Glutamatergic neuron (in vitro differentiated cells): Measurements from ENCODE around the gene RPL18. TPM values are rescaled to one million over a fixed set of nuclear protein-coding genes. Genes with fewer than 3 reads are reported as not detected.

Experiments
- DNase-seq: peaks from one replicate; pipeline ENCODE4 v3.0.0; 2022
- H3K27ac Mint-ChIP-seq: one replicate; pipeline ENCODE4 v1.8.0; 2020; ENCODE audit warnings: mild to moderate bottlenecking, mixed read lengths, inconsistent platforms; ENCODE audit not compliant: unreplicated experiment
- H3K27me3 Mint-ChIP-seq: one replicate; pipeline ENCODE4 v1.8.0; 2020; ENCODE audit warnings: mild to moderate bottlenecking, moderate library complexity, mixed read lengths, inconsistent platforms; ENCODE audit not compliant: unreplicated experiment
- H3K36me3 Mint-ChIP-seq: one replicate; pipeline ENCODE4 v1.8.0; 2020; ENCODE audit warnings: mild to moderate bottlenecking, mixed read lengths, inconsistent platforms; ENCODE audit not compliant: unreplicated experiment
- H3K4me1 Mint-ChIP-seq: one replicate; pipeline ENCODE4 v1.8.0; 2020; ENCODE audit warnings: mild to moderate bottlenecking, low read depth, mixed read lengths, inconsistent platforms; ENCODE audit not compliant: unreplicated experiment
- H3K4me3 Mint-ChIP-seq: one replicate; pipeline ENCODE4 v1.8.0; 2020; ENCODE audit warnings: mild to moderate bottlenecking, mixed read lengths, inconsistent platforms; ENCODE audit not compliant: unreplicated experiment
- H3K9me3 Mint-ChIP-seq: one replicate; pipeline ENCODE4 v1.8.0; 2020; ENCODE audit warnings: mild to moderate bottlenecking, moderate library complexity, mixed read lengths, inconsistent platforms; ENCODE audit not compliant: unreplicated experiment
- total RNA-seq: library from RNA; stranded (reverse); fragmentation: NEBNext Ultra II Directional; extraction: Animal tissue kit (Norgen Biotek cat#: 25700); gene quantifications from one replicate; pipeline ENCODE4 v1.2.1, GENCODE V29; 2021; ENCODE audit not compliant: unreplicated experiment
- TF ChIP-seq, protein P1 (sequence below): fragments of 200-600 bp; sonication (generic); IDR thresholded peaks from one replicate; pipeline ENCODE4 v1.5.0; 2021; ENCODE audit not compliant: partially characterized antibody, unreplicated experiment

Gene RPL18
- total RNA-seq, 1 donor from 2014 or later: 1,011 TPM

DNA sequence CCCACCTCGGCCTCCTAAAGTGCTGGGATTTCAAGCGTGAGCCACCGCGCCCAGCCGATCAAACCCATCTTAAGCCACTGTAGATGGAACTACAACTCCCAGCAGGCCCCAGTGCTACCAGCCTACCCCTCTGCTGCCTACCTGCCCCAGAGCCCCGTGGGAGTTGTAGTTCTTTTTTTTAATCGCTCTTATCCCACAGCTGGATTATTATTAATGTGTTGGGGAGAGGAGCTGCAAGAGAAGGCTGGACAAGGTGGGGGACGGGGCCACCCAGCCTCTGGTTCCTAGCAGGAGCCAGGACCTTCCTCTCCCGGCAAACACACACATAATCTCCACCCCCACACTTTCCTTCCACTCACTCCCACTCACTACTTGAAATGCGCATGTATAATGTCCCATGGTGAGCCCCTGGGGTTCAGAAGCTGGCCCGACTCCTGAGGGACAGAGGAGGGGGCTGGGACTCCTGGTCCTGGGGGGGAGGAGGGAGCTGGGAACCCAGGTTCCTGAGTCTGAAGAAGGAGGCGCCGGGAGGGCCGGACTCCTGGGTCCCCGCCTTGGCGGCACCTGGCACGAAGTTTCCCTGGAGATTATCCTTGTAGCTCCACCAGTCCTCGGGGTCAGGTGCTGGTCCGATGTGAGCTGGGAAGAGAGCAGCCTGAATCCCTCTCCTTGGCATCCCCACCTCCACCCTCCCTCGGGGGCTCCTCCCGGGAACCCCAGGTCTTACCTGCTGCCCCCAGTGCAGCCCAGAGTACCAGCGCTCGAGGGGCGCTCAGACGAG lies 26.1 kb upstream of the RPL18 start:
- H3K9me3 Mint-ChIP-seq: peaks cover 8% of the 10 kb centered on the region
- H3K36me3 Mint-ChIP-seq: no peaks in the 10 kb centered on the region
- no peak overlapping the region for H3K27ac Mint-ChIP-seq
- H3K4me3 Mint-ChIP-seq: peak overlapping the region; percentile 92
- peaks cover 3% of the 10 kb centered on the region for H3K4me1 Mint-ChIP-seq
- TF ChIP-seq, protein P1, sequence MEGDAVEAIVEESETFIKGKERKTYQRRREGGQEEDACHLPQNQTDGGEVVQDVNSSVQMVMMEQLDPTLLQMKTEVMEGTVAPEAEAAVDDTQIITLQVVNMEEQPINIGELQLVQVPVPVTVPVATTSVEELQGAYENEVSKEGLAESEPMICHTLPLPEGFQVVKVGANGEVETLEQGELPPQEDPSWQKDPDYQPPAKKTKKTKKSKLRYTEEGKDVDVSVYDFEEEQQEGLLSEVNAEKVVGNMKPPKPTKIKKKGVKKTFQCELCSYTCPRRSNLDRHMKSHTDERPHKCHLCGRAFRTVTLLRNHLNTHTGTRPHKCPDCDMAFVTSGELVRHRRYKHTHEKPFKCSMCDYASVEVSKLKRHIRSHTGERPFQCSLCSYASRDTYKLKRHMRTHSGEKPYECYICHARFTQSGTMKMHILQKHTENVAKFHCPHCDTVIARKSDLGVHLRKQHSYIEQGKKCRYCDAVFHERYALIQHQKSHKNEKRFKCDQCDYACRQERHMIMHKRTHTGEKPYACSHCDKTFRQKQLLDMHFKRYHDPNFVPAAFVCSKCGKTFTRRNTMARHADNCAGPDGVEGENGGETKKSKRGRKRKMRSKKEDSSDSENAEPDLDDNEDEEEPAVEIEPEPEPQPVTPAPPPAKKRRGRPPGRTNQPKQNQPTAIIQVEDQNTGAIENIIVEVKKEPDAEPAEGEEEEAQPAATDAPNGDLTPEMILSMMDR: no peak
- peaks cover 13% of the 10 kb centered on the region for H3K27me3 Mint-ChIP-seq
- DNase-seq: peak; percentile 71

DNA sequence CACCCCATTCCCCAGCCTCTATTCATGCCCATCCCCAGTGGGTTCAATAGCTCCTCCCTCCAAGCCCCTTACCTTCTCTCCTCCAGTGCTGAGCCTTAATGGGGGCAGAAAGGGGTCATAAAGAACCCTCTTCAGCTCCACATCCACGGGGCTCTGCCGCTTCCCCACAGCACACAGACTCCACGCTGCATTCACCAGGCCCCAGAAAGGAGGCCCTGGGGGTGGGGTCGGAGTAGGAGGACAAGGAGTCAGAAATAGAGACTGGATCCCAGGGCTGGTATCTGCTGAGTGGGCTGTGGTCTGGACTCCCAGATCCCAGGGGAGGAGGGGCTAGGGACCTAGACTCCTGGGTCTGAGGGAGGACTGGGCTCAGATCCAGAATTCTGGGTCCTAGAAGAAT lies 25.4 kb upstream of the RPL18 start:
- TF ChIP-seq, protein P1: no peak
- no peak overlapping the region for H3K4me3 Mint-ChIP-seq
- no peaks in the 10 kb centered on the region for H3K36me3 Mint-ChIP-seq
- peaks cover 16% of the 10 kb centered on the region for H3K27me3 Mint-ChIP-seq
- H3K9me3 Mint-ChIP-seq: peaks cover 8% of the 10 kb centered on the region
- no peak for DNase-seq
- peaks cover 5% of the 10 kb centered on the region for H3K4me1 Mint-ChIP-seq
- H3K27ac Mint-ChIP-seq: no peak overlapping the region

DNA sequence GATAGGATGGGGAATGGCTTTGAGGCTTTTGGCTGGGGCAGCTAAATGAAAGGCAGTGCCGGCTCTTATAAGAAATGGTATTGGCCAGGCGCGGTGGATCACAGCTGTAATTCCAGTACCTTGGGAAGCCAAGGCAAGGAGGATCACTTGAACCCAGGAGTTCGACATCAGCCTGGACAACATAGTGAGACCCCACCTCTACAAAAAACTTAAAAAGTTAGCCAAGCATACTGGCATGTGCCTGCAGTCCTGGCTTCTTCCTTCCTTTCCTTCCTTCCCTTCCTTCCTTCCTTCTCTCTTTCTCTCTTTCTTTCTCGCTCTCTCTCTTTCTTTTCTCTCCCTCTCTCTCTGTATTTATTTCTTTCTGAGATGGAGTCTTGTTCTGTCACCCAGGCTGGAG lies 23.9 kb upstream of the RPL18 start:
- Mint-ChIP-seq H3K9me3 (peaks cover 8% of the 10 kb centered on the region), H3K27me3 (peaks cover 24% of the 10 kb centered on the region), H3K4me3 (peak overlapping the region; percentile 4)

DNA sequence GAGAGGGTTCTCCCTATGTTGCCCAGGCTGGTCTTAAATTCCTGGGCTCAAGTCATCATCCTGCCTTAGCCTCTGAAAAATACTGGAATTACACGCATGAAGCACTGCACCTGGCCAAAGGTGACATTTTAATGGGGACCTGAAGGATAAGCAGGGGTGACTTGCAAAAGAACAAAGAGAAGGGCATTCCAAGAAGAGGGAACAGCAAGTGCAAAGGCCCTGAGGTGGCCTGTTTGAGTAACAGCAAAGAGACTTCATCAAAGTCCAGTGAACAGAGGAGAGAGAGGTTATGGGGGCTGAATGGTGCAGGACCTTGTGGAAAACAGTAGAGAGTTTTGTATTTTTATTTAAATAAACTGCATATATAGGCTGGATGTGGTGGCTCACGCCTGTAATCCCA lies 22.9 kb upstream of the RPL18 start:
- DNase-seq: no peak
- peaks cover 25% of the 10 kb centered on the region for H3K27me3 Mint-ChIP-seq
- no peak overlapping the region for H3K27ac Mint-ChIP-seq
- peak overlapping the region; percentile 45 for H3K4me3 Mint-ChIP-seq
- TF ChIP-seq, protein P1: no peak
- H3K36me3 Mint-ChIP-seq: peaks cover 4% of the 10 kb centered on the region
- peaks cover 9% of the 10 kb centered on the region for H3K4me1 Mint-ChIP-seq
- peaks cover 8% of the 10 kb centered on the region for H3K9me3 Mint-ChIP-seq

More for the DNA sequence above, 23.9 kb upstream of the RPL18 start:
- Mint-ChIP-seq H3K27ac (no peak overlapping the region), H3K4me1 (peaks cover 9% of the 10 kb centered on the region), H3K36me3 (peaks cover 4% of the 10 kb centered on the region)
- TF ChIP-seq, protein P1: no peak
- no peak for DNase-seq
